ENCODE measurements around the gene CHST4. TPM values are rescaled to one million over a fixed set of nuclear protein-coding genes. Genes with fewer than 3 reads are reported as not detected.

The CHST4 gene
- total RNA-seq, 2 donors from 2014 or later, result 0.67 TPM; not detected in 1

DNA sequence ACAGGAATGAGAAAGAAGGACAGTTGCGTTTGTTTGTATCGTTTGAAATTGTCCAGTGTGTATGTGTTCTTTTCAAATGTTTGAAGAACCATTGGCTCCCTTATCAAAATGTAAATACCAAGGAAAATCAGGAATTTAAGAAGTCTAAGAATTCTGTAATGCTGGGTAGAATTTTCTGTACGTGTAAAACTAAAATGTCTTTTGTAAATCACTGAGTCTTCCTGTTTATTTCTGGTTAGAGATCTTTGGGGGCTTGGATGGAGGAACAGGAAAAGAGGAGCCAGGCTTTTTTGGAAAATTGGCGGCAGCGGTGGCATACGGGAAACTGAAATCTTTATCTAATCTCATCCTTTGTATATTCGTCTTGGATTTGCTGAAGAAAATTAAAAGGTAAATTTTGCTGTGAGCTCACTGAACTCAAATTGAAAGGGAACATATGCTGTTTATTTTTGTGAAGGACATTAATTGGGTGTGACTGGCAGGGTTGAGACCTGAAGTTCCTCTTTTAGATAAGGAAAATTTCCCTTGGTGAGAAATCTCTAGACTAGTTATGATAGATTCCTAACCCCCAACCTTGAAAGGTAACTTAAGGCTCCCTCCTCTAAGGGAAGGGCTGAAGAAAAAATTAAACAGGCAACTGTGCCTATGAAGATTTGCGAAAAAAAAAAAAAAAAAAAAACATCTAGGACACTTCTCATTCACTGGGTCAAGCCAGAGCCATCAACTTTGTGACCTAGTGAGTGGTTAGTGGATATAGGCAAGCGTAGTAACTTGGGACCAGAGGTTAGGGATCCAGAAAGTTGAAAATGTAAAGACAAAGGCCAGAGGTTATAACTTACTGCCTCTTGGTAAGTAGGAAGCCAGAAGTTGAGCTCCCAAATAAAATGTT is 39.8 kb downstream of the CHST4 start:
- H3K27ac ChIP-seq, result no peak overlapping the region
- H3K4me3 ChIP-seq, result no peak overlapping the region

DNA sequence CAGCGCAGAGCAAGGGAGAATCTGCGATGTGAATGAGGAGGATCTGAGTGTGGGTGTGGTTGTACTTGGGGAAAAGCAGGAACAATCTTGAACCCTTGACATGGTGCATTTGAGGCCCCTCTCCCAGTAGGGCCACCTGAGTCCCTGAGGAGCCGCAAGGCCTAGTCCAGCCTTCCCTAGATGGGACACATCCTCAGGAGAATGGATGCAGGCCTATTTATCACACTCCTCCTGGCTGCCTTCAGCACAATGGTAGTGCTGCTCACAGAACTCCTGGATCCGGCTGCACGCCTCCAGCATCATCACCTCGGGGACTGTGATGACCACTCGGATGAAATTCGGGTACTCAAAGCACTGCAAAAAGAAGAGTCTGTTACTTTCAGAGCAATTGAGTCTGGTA is 41.7 kb downstream of the CHST4 start:
- TF ChIP-seq, protein P1, sequence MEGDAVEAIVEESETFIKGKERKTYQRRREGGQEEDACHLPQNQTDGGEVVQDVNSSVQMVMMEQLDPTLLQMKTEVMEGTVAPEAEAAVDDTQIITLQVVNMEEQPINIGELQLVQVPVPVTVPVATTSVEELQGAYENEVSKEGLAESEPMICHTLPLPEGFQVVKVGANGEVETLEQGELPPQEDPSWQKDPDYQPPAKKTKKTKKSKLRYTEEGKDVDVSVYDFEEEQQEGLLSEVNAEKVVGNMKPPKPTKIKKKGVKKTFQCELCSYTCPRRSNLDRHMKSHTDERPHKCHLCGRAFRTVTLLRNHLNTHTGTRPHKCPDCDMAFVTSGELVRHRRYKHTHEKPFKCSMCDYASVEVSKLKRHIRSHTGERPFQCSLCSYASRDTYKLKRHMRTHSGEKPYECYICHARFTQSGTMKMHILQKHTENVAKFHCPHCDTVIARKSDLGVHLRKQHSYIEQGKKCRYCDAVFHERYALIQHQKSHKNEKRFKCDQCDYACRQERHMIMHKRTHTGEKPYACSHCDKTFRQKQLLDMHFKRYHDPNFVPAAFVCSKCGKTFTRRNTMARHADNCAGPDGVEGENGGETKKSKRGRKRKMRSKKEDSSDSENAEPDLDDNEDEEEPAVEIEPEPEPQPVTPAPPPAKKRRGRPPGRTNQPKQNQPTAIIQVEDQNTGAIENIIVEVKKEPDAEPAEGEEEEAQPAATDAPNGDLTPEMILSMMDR (IDR thresholded peaks at IDR 0.05), result no peak
- no peaks in the 10 kb centered on the region for H3K9me3 ChIP-seq
- no peak overlapping the region for H3K27ac ChIP-seq
- H3K4me3 ChIP-seq, result no peak overlapping the region
- H3K4me1 ChIP-seq, result peaks cover 0 to 5% of the 10 kb centered on the region in 2 donors
- no peak for DNase-seq (ENCODE audit: low spot score)
- H3K27me3 ChIP-seq, result no peaks in the 10 kb centered on the region
- no peaks in the 10 kb centered on the region for H3K36me3 ChIP-seq

More for the DNA sequence above, 39.8 kb downstream of the CHST4 start:
- Histone ChIP-seq H3K9me3 (peaks cover 0 to 12% of the 10 kb centered on the region in 2 donors), H3K27me3 (no peaks in the 10 kb centered on the region), H3K36me3 (no peaks in the 10 kb centered on the region), H3K4me1 (peaks cover 0 to 5% of the 10 kb centered on the region in 2 donors)
- TF ChIP-seq, protein P1 (IDR thresholded peaks at IDR 0.05), result no peak
- DNase-seq (ENCODE audit: low spot score), result no peak

DNA sequence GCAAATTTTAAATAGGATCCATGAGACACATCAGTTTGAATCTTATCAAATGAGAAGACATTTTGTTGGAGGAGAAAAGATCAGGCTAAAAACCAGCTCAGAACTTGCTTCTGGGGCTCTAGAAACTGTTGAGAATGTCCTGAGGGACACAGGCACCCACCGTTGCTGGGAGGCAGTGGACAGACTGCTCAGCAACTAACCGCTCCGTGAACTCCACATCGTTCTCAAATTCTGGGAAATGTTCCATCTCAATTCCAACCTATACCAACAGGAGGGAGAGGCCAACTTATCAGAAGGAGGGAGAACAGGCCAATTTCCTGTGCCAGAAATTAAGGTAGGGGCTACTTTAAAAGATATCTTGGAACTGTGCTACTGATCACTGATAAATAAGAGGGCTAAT is 42.3 kb downstream of the CHST4 start:
- TF ChIP-seq, protein P1 (IDR thresholded peaks at IDR 0.05), result no peak
- H3K36me3 ChIP-seq, result no peaks in the 10 kb centered on the region
- no peak for DNase-seq (ENCODE audit: low spot score)
- H3K4me1 ChIP-seq, result peaks cover 0 to 5% of the 10 kb centered on the region in 2 donors
- H3K4me3 ChIP-seq, result no peak overlapping the region
- no peak overlapping the region for H3K27ac ChIP-seq
- H3K27me3 ChIP-seq, result no peaks in the 10 kb centered on the region
- H3K9me3 ChIP-seq, result no peaks in the 10 kb centered on the region

DNA sequence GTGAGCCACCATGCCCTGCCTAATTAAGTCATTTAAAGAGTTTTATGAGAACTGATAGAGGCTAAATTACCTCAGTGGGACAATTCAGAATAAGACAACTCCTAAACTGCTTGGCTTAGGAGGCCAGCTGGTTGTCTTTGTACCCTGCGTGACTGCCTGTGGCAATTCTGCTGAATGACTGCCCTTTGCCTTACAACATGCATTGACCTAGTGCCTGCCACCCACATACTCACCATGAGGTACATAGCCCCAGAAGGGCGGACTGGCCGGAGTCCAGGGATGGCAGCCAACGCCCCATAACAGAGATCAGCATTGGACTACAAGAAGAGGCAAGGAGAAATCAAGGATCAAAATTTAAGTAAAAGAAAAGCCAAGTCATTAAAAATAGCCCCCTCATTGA is 43.4 kb downstream of the CHST4 start:
- Histone ChIP-seq H3K4me3 (no peak overlapping the region), H3K4me1 (no peaks in the 10 kb centered on the region), H3K9me3 (no peaks in the 10 kb centered on the region), H3K27ac (no peak overlapping the region), H3K36me3 (no peaks in the 10 kb centered on the region), H3K27me3 (no peaks in the 10 kb centered on the region)
- TF ChIP-seq, protein P1 (IDR thresholded peaks at IDR 0.05), result no peak
- no peak for DNase-seq (ENCODE audit: low spot score)

DNA sequence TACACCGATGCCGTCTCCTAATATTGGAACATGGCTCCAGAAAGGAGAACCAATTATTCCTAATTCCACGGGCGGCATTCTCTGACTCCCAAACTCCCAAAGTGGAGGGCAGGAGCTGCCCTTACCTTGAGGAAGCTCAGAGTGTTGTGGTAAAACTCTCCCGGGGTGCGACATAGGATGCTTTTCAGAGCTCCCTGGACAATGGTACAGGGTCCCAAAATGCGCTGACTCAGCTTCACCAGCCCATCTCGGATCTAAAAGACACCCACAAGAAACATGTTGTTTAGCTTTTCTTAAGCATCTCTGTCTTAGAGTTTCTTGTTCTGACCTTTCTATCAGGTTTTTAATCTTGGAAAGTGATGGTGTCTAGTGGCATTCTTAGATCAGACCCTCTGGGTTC is 43.9 kb downstream of the CHST4 start:
- Histone ChIP-seq H3K27me3 (no peaks in the 10 kb centered on the region), H3K36me3 (no peaks in the 10 kb centered on the region), H3K9me3 (no peaks in the 10 kb centered on the region), H3K4me3 (no peak overlapping the region), H3K27ac (no peak overlapping the region), H3K4me1 (no peaks in the 10 kb centered on the region)
- DNase-seq (ENCODE audit: low spot score), result no peak
- TF ChIP-seq, protein P1 (IDR thresholded peaks at IDR 0.05), result no peak
